Measurements from ENCODE around the gene MMP7. TPM values are rescaled to one million over a fixed set of nuclear protein-coding genes. Genes with fewer than 3 reads are reported as not detected.

MMP7 gene
- polyA plus RNA-seq, 2 of the 4 experiments (the other 2 are of a cell fraction), result 8.9 to 54.8 TPM

DNA sequence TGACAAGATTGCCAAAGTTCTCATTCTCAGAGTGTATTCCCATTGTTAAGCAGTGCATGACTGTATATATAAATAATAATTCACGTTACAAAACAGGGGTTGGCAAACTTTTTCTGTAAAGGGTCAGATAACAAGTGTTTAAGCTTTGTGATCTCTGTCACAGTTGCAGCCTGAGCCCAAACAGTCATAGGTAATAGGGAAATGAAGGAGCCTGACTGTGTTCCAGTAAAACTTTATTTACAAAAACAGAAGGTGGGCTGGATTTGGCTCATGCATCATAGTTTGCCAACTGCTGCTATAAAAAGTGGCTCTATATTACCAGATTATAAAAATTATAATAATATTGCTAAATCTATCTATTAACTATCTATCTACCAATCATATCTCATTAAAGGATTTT, 3.5 kb downstream of the MMP7 start:
- Histone ChIP-seq H3K9me3 (no peaks in the 10 kb centered on the region), H3K4me2 (no peak overlapping the region), H3K4me1 (peaks cover 39% of the 10 kb centered on the region), H3K4me3 (no peak overlapping the region), H3K27ac (0 out of 6 replicates have a peak overlapping the region, but pooled peaks of 1 of the 2 experiments have one; percentile 3)
- TF ChIP-seq CBX2 (IDR thresholded peaks at IDR 0.05; ENCODE audit: borderline replicate concordance, low read depth), result no peak
- no peak for TF ChIP-seq NR3C1 (IDR thresholded peaks at IDR 0.05)
- TF ChIP-seq, protein P1, sequence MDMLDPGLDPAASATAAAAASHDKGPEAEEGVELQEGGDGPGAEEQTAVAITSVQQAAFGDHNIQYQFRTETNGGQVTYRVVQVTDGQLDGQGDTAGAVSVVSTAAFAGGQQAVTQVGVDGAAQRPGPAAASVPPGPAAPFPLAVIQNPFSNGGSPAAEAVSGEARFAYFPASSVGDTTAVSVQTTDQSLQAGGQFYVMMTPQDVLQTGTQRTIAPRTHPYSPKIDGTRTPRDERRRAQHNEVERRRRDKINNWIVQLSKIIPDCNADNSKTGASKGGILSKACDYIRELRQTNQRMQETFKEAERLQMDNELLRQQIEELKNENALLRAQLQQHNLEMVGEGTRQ (IDR thresholded peaks at IDR 0.05), result no peak
- TF ChIP-seq POLR2A (IDR thresholded peaks at IDR 0.05; ENCODE audit: low read length), result no peak
- no peak for TF ChIP-seq JUN (IDR thresholded peaks at IDR 0.05)
- no peak for TF ChIP-seq TP53 (CRISPR knock-in tag; IDR thresholded peaks at IDR 0.05)
- TF ChIP-seq POLR2AphosphoS2 (conservative IDR thresholded peaks at IDR 0.05; ENCODE audit: low read length), result no peak
- 80% methylated on average over 1 of the region's 1 CpG for WGBS (ENCODE audit: missing lambda C conversion rate)
- FAIRE-seq (no peak), ATAC-seq (no peak), DNase-seq (ENCODE audit: low read depth in 1 of 2, low spot score in 1 of 2) (no peak)
- POLR2A ChIA-PET, result no interaction called here
- CTCF ChIA-PET, result interaction anchor here (0.5 to 0.9 kb wide), 2 partner anchors 31 to 667 kb away, joined by 3 read pairs; no protein-coding TSS in a partner anchor

DNA sequence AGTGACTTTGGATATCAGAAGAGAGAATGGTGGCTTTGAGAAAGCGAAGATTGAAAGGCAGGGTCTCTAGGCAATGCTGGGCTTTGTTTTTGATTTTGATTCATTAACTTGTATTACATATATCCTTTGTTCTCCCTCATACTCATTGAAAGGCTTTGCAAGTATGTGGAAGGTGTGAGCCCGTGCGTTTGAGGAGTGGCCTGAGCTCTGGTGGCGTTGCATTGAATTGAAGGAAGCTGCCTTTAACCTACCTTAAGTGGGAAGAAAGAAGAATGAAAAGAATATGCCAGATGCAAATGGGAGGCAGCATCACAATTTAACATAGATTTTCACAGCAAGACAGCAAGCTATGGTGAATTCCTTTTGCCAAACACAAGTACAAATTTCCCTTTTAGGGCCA, 6.7 kb downstream of the MMP7 start:
- ChIA-PET POLR2A (no interaction called here), CTCF (interaction anchor here (1.0 to 2.4 kb wide), 3 partner anchors 9 to 90 kb away, joined by 3 to 9 read pairs (median 7); no protein-coding TSS in a partner anchor)
- 91% methylated on average over 4 of the region's 4 CpGs for WGBS (ENCODE audit: missing lambda C conversion rate)
- TF ChIP-seq HEYL (CRISPR knock-in tag; IDR thresholded peaks at IDR 0.05) (no peak), PHF8 (IDR thresholded peaks at IDR 0.05; ENCODE audit: borderline replicate concordance, low read depth) (no peak), CBX8 (IDR thresholded peaks at IDR 0.05) (no peak), CEBPB (IDR thresholded peaks at IDR 0.05) (no peak), FOSL2 (IDR thresholded peaks at IDR 0.05) (no peak), FOSL2 (CRISPR knock-in tag; IDR thresholded peaks at IDR 0.05) (no peak)
- TF ChIP-seq, protein P2, sequence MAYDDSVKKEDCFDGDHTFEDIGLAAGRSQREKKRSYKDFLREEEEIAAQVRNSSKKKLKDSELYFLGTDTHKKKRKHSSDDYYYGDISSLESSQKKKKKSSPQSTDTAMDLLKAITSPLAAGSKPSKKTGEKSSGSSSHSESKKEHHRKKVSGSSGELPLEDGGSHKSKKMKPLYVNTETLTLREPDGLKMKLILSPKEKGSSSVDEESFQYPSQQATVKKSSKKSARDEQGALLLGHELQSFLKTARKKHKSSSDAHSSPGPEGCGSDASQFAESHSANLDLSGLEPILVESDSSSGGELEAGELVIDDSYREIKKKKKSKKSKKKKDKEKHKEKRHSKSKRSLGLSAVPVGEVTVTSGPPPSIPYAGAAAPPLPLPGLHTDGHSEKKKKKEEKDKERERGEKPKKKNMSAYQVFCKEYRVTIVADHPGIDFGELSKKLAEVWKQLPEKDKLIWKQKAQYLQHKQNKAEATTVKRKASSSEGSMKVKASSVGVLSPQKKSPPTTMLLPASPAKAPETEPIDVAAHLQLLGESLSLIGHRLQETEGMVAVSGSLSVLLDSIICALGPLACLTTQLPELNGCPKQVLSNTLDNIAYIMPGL (CRISPR knock-in tag; IDR thresholded peaks at IDR 0.05; ENCODE audit: borderline replicate concordance), result no peak
- Histone ChIP-seq H3K4me2 (no peak overlapping the region), H3K4me1 (peaks cover 15% of the 10 kb centered on the region; the same call in 2 of the 3 replicates), H3K27ac (no peak overlapping the region), H3K4me3 (no peak overlapping the region), H3K9me3 (no peaks in the 10 kb centered on the region)
- ATAC-seq (no peak), DNase-seq (ENCODE audit: low read depth in 1 of 2, low spot score in 1 of 2) (no peak), FAIRE-seq (no peak)

DNA sequence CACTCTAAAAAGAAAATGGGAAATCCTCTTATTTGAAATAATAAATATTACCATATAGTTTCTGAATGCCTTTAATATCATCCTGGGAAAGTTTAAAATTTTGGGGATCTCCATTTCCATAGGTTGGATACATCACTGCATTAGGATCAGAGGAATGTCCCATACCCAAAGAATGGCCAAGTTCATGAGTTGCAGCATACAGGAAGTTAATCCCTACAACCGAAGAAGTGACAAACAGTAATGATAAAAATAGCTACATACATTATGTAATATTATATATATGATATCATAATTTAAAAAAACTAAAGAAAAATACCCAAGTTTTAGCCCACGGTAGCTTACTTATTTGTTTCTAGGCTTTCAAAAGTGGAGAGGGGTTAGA, 7.4 kb downstream of the MMP7 start:
- Histone ChIP-seq H3K4me3 (no peak overlapping the region), H3K4me2 (no peak overlapping the region), H3K9me3 (no peaks in the 10 kb centered on the region), H3K4me1 (peaks cover 9% of the 10 kb centered on the region; the same call in 2 of the 3 replicates), H3K27ac (no peak overlapping the region)
- no peak for FAIRE-seq
- WGBS (ENCODE audit: missing lambda C conversion rate), result 68% methylated on average over 2 of the region's 2 CpGs
- ATAC-seq, result no peak
- TF ChIP-seq CHD4 (IDR thresholded peaks at IDR 0.05; ENCODE audit: borderline replicate concordance) (no peak), MAZ (IDR thresholded peaks at IDR 0.05; ENCODE audit: borderline replicate concordance, low read depth, low read length) (no peak), SREBF2 (IDR thresholded peaks at IDR 0.05) (no peak), RARB (CRISPR knock-in tag; IDR thresholded peaks at IDR 0.05) (no peak), EP300 (IDR thresholded peaks at IDR 0.05) (no peak), RNF2 (IDR thresholded peaks at IDR 0.05; ENCODE audit: borderline replicate concordance, low read depth) (no peak), SMC3 (IDR thresholded peaks at IDR 0.05) (no peak), FOSB (CRISPR knock-in tag; IDR thresholded peaks at IDR 0.05) (no peak)
- TF ChIP-seq, protein P3, sequence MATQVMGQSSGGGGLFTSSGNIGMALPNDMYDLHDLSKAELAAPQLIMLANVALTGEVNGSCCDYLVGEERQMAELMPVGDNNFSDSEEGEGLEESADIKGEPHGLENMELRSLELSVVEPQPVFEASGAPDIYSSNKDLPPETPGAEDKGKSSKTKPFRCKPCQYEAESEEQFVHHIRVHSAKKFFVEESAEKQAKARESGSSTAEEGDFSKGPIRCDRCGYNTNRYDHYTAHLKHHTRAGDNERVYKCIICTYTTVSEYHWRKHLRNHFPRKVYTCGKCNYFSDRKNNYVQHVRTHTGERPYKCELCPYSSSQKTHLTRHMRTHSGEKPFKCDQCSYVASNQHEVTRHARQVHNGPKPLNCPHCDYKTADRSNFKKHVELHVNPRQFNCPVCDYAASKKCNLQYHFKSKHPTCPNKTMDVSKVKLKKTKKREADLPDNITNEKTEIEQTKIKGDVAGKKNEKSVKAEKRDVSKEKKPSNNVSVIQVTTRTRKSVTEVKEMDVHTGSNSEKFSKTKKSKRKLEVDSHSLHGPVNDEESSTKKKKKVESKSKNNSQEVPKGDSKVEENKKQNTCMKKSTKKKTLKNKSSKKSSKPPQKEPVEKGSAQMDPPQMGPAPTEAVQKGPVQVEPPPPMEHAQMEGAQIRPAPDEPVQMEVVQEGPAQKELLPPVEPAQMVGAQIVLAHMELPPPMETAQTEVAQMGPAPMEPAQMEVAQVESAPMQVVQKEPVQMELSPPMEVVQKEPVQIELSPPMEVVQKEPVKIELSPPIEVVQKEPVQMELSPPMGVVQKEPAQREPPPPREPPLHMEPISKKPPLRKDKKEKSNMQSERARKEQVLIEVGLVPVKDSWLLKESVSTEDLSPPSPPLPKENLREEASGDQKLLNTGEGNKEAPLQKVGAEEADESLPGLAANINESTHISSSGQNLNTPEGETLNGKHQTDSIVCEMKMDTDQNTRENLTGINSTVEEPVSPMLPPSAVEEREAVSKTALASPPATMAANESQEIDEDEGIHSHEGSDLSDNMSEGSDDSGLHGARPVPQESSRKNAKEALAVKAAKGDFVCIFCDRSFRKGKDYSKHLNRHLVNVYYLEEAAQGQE (IDR thresholded peaks at IDR 0.05), result no peak
- TF ChIP-seq, protein P4, sequence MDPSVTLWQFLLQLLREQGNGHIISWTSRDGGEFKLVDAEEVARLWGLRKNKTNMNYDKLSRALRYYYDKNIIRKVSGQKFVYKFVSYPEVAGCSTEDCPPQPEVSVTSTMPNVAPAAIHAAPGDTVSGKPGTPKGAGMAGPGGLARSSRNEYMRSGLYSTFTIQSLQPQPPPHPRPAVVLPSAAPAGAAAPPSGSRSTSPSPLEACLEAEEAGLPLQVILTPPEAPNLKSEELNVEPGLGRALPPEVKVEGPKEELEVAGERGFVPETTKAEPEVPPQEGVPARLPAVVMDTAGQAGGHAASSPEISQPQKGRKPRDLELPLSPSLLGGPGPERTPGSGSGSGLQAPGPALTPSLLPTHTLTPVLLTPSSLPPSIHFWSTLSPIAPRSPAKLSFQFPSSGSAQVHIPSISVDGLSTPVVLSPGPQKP (IDR thresholded peaks at IDR 0.05; ENCODE audit: low read depth, low read length), result no peak
- CTCF ChIA-PET, result interaction anchor here (1.9 to 2.4 kb wide), 3 partner anchors 11 to 90 kb away, joined by 5 to 9 read pairs (median 7); no protein-coding TSS in a partner anchor
- POLR2A ChIA-PET, result no interaction called here
- DNase-seq (ENCODE audit: low read depth in 1 of 2, low spot score in 1 of 2), result no peak

All from A549 (cell line).